ENCODE data around the gene USPL1. TPM values are rescaled to one million over a fixed set of nuclear protein-coding genes. Genes with fewer than 3 reads are reported as not detected.
A peak's percentile ranks its signal among the peaks of the same experiment; 100 is the strongest.

The USPL1 gene
- polyA plus RNA-seq, 2 of the 4 experiments (the other 2 are of a cell fraction), result 7.6 to 22.7 TPM

- peak overlapping the region; percentile 94 for H3K4me2 ChIP-seq
- ChIA-PET CTCF (no interaction called here), POLR2A (no interaction called here)
- TF ChIP-seq REST (IDR thresholded peaks at IDR 0.05) (no peak), ATOH8 (CRISPR knock-in tag; IDR thresholded peaks at IDR 0.05; ENCODE audit: low read depth) (no peak), ESRRA (IDR thresholded peaks at IDR 0.05; ENCODE audit: borderline replicate concordance, low read length) (no peak), RARB (CRISPR knock-in tag; IDR thresholded peaks at IDR 0.05) (no peak), ZNF302 (CRISPR knock-in tag; IDR thresholded peaks at IDR 0.05) (no peak), MAX (IDR thresholded peaks at IDR 0.05) (no peak), MAZ (IDR thresholded peaks at IDR 0.05; ENCODE audit: borderline replicate concordance, low read depth, low read length) (no peak), ZC3H11A (IDR thresholded peaks at IDR 0.05) (no peak), TP53 (CRISPR knock-in tag; IDR thresholded peaks at IDR 0.05) (no peak), NPAS2 (CRISPR knock-in tag; IDR thresholded peaks at IDR 0.05; ENCODE audit: borderline replicate concordance) (no peak), SREBF2 (IDR thresholded peaks at IDR 0.05) (no peak), POLR2AphosphoS2 (conservative IDR thresholded peaks at IDR 0.05; ENCODE audit: low read length) (no peak), E2F6 (IDR thresholded peaks at IDR 0.05; ENCODE audit: borderline replicate concordance, low read depth) (no peak), JUN (IDR thresholded peaks at IDR 0.05) (no peak), NR3C1 (IDR thresholded peaks at IDR 0.05) (no peak), JUNB (IDR thresholded peaks at IDR 0.05) (no peak), KDM5A (IDR thresholded peaks at IDR 0.05) (no peak), NFE2L2 (conservative IDR thresholded peaks at IDR 0.05; ENCODE audit: low read length) (no peak), MYC (IDR thresholded peaks at IDR 0.05; ENCODE audit: borderline replicate concordance, low read length) (no peak), HEYL (CRISPR knock-in tag; IDR thresholded peaks at IDR 0.05) (no peak)
- WGBS (ENCODE audit: missing lambda C conversion rate), result 40% methylated on average over 5 of the region's 5 CpGs
- FAIRE-seq, result no peak
- H3K4me3 ChIP-seq, result peak overlapping the region; percentile 82
- H3K27ac ChIP-seq, result peak overlapping the region; percentile 27 to 98; a peak in 2 of 6 replicates
- H3K4me1 ChIP-seq, result peaks cover 20% of the 10 kb centered on the region; the same call in 2 of the 3 replicates
- DNase-seq (ENCODE audit: low read depth in 1 of 2, low spot score in 1 of 2), result no peak
- no peaks in the 10 kb centered on the region for H3K9me3 ChIP-seq
- ATAC-seq, result no peak
Measured at GRCh38 chr13:30619731-30620130, 2.0 kb downstream of the USPL1 start.

- ChIA-PET CTCF (no interaction called here), POLR2A (no interaction called here)
- H3K27ac ChIP-seq, result no peak overlapping the region
- H3K4me2 ChIP-seq, result peak overlapping the region; percentile 94
- DNase-seq (ENCODE audit: low read depth in 1 of 2, low spot score in 1 of 2) (no peak), ATAC-seq (no peak), FAIRE-seq (no peak)
- H3K4me1 ChIP-seq, result peaks cover 18% of the 10 kb centered on the region; the same call in 1 of the 3 replicates
- H3K4me3 ChIP-seq, result no peak overlapping the region
- TF ChIP-seq NR3C1 (IDR thresholded peaks at IDR 0.05) (no peak), RFX5 (IDR thresholded peaks at IDR 0.05) (no peak), REST (IDR thresholded peaks at IDR 0.05) (no peak), PBX3 (IDR thresholded peaks at IDR 0.05) (no peak), HES2 (IDR thresholded peaks at IDR 0.05) (no peak), HDAC2 (IDR thresholded peaks at IDR 0.05) (no peak), MAX (IDR thresholded peaks at IDR 0.05) (no peak)
- WGBS (ENCODE audit: missing lambda C conversion rate), result 87% methylated on average over 3 of the region's 3 CpGs
- no peaks in the 10 kb centered on the region for H3K9me3 ChIP-seq
Measured at GRCh38 chr13:30620941-30621340, 3.2 kb downstream of the USPL1 start.

All from A549 (cell line).